ENCODE measurements around the gene UBA5.

GRCh38 chr3:132628157-132628556 is 32.0 kb upstream of the UBA5 start:
- TF ChIP-seq ZFP36 (IDR thresholded peaks at IDR 0.05; ENCODE audit: borderline replicate concordance, partially characterized antibody) (no peak), CEBPB (IDR thresholded peaks at IDR 0.05) (no peak), MYC (IDR thresholded peaks at IDR 0.05; ENCODE audit: borderline replicate concordance, low read length) (no peak), POLR2A (IDR thresholded peaks at IDR 0.05; ENCODE audit: low read length) (no peak), NR3C1 (IDR thresholded peaks at IDR 0.05) (no peak), RNF2 (IDR thresholded peaks at IDR 0.05; ENCODE audit: borderline replicate concordance, low read depth) (no peak), MAFK (IDR thresholded peaks at IDR 0.05; ENCODE audit: partially characterized antibody) (no peak), EP300 (IDR thresholded peaks at IDR 0.05) (no peak), JUN (IDR thresholded peaks at IDR 0.05) (no peak), CTCF (IDR thresholded peaks at IDR 0.05) (no peak), HDAC2 (IDR thresholded peaks at IDR 0.05) (no peak)
